Activated naive CD4-positive, alpha-beta T cell (primary cell): Measurements from ENCODE around the gene NUP214.
"Not testable (repeated sequence)": the region's sequence is repeated elsewhere in the genome, so short reads cannot be mapped to it uniquely, and the experiment has no call there.

Source experiments
- DNase-seq, 4 experiments: peaks; one replicate each; lab custom pipeline; 2025; lab: John Stamatoyannopoulos, UW

Gene NUP214

GRCh38 chr9:131234799-131235479, 109.6 kb downstream of the NUP214 start:
- no peak for DNase-seq

- no peak for DNase-seq
These were observed 110.1 kb downstream of the NUP214 start for GRCh38 chr9:131235480-131235851.

GRCh38 chr9:131236161-131236560, 110.8 kb downstream of the NUP214 start:
- no peak for DNase-seq

DNA sequence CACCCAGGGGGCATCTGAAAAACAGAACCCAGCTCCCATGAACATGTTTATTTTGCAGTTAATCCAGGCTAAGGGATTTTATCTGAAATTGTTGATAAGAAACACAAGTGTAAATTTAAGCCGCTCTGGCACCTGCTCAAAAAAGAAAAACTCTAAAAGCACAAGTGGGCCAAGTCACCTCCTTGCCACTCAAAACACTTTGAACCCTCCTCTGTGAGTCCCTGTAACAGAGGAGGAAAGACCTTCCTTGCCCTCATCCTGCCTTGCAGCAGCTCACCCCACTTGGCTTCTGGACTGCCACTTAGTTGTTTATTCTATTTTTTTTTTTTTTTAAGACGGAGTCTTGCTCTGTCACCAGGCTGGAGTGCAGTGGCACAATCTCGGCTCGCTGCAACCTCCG, 111.4 kb downstream of the NUP214 start:
- DNase-seq = no peak

DNA sequence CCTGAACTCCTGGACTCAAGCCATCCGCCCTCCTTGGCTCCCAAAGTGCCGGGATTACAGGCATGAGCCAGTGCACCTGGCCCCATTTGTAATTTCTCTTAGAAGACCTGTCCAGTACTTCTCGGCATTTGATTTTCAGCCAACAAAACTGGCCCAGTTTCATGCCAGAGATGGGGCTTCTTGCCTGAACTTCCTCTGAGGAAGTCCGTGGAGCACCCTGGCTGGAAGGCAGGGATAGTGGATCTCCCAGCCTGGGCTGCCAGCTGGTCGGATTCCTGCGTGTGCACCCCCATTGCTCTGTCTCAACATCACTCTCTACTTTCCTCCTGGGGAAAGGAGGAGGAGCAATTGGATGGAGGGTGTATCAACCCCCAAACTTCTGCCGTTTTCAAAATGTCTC, 111.9 kb downstream of the NUP214 start:
- no peak for DNase-seq

DNA sequence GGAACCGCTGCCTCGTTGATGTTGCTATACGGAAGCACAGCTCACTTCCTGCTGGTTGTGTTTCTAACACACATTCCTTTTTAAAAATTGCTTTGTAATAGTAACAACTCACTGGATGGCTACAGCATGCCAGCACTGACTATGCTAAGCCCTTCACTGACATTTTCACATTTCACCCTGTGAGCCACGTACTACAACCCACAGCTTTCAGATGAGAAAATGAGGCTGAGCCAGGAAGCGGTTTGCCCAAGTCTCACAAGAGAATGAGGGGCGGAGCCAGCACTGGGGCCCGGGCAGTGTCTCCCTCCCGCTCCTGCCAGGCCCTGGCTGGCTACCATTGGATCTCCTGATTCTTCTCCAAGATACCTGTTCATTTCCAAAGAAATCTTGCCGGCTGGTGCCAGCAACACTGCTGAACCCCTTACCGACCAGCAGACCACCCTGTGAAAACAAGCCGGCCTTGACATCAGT, 112.6 kb downstream of the NUP214 start:
- DNase-seq = peak; percentile 32 to 78 (median 56)

GRCh38 chr9:131238402-131239021, 113.1 kb downstream of the NUP214 start:
- no peak for DNase-seq

DNA sequence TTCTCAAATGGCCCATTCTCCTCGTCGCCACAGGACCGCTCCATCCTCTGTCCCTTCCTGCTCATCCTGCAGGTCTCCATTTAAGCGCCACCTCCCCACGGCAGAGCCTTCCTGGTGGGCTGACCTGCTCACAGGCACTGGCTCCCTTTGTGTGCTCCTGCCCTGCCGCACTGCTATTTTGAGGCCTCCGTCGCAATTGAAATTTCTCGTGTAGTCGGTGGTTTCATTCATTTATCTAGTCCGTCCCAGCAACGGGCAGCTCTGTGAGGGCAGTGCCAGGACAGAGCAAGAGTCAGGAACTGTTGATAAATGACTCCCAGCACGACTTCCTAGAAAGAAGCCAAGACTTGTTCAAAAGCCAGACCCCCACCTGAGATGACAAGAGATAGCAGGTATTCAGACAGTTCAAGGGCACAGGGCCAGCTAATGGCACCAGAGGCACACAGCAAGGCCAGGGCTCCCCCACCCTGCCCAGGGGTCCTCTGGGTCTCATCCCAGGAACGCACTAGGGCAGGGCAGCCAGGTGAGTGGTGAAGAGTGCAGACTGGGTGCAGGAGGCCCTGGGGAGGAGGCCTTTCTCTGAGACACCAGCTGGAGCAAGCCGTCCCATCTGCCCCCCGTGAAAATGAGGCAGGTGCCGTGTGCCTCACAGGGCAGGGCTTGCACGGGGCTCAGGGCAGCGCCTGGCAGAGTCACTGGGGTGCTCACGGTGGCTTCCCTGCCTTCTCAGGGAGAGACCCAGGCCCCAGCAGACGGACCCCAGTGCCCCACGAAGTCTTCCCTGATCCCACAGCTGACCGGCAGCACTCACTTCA, 114.0 kb downstream of the NUP214 start:
- DNase-seq = no peak

- no peak for DNase-seq
These were observed 114.9 kb downstream of the NUP214 start for GRCh38 chr9:131240047-131240921.

DNA sequence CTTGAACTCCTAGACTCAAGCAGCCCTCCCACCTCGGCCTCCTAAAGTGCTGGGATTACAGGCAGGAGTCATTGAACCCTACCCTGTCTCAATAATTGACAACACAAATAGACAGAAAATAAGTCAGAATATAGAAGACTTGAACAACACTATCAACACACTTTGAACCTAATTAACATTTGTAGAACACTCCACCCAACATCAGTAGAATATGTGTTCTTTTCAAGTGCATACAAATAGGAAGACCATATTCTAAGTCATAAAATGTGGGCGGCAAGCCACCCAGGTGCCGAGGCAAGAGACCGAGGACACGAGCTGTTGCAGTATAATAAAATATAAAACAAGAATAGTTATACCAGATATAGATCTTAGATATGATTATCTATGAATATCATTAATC, 118.9 kb downstream of the NUP214 start:
- DNase-seq = not testable (repeated sequence)

- DNase-seq = no peak
These were observed 121.2 kb downstream of the NUP214 start for GRCh38 chr9:131246618-131247017.

DNA sequence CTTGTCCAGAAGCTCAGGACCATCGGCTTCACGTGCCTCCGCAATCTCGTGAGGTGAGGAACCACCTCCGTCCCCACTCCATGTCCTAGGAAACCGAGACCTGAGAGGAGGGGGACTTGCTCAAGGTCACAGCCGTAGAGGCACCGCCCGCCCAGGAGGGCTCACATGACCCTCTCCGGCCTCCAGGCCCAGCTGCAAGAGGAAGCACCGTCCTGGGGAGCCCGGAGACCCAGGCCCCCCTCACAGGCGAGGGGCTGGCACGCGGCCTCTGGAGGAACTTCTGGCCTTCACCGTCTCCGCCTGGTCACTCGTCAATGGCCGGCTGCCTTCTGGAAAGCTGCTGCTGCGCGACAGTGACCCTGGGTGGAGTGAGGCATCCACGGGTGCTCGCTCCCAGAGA, 126.7 kb downstream of the NUP214 start:
- DNase-seq = no peak

DNA sequence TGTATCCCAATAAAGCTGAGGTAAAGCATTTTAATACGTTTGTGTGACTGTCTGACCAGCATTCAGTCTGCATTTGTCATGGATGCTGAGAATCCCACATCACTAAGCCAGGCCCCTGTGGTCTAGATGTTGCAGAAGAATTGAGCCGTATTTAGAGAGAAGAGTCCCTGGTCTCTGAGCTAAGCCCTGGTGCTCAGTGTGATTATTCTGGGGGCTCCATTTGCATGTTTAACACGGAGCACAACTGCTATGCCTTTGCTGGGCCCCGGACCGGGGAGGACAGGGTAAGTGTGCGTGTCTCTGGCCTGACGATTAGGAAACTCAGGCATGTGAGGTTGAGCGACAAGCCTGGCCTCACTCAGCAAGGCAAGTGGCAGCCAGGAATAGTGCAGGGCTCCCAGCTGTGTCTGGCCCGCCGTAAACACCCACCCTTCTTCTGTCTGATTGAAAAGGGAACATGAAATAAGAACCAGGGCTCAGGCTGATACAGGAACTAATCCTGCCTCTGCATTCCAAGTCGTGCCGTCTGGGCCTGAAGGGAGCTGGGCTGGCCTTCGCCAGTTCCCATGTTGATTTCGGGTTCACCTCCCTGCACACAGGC, 128.6 kb downstream of the NUP214 start:
- no peak for DNase-seq

GRCh38 chr9:131254626-131255025, 129.2 kb downstream of the NUP214 start:
- no peak for DNase-seq

GRCh38 chr9:131255676-131256197, 130.4 kb downstream of the NUP214 start:
- no peak for DNase-seq

DNA sequence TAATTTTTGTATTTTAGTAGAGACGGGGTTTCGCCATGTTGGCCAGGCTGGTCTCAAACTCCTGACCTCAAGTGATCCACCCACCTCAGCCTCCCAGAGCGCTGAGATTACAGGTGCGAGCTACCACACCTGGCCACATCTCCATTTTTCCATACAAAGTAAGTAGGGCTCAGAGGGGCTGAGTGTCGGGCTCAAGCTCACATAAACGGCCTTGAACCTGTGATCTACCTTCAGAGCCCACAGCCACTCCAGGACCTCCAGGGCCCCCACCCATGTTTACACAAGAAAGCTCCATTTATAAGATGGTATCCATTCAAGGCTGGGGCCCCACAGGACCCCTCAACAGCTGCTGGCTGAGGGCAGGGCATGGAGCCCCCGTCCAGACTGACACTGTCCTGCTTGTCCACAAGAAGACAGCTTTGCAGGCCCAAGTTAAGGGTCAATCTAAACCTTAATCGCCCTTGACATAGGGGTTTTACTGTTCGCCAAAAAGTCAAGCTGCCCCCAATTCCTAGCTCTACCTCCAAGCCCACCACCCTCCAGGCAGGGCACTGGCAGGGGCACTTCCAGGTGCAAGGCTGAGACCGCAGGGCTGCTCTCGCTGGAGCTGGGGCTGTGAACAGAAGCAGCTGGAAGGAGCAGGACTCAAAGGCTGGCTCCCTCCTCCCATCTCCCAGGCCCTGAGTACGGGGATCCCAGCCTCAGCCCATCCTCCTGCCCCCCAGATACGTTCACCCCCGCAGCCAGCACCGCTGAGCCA, 132.1 kb downstream of the NUP214 start:
- DNase-seq = no peak

DNA sequence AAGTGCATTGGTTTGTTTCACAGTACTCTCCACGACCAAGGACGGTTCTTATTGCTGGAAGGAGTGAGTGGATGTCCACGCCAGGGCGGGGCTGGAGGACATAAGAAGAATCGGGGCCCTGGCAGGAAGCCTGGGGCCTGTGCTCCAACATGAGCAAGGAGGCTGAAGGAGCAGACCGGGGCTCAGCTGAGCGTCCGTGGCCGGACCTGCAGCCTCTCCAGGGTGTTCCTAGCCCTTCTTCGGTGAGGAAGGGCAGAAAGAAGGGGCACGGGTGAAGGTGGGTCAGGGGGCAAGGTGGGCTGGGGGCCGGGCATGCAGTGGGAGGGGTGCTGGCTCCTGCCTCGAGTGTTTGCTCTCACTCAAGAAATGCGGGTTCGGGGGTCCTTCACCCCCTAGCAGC, 132.8 kb downstream of the NUP214 start:
- no peak for DNase-seq

DNA sequence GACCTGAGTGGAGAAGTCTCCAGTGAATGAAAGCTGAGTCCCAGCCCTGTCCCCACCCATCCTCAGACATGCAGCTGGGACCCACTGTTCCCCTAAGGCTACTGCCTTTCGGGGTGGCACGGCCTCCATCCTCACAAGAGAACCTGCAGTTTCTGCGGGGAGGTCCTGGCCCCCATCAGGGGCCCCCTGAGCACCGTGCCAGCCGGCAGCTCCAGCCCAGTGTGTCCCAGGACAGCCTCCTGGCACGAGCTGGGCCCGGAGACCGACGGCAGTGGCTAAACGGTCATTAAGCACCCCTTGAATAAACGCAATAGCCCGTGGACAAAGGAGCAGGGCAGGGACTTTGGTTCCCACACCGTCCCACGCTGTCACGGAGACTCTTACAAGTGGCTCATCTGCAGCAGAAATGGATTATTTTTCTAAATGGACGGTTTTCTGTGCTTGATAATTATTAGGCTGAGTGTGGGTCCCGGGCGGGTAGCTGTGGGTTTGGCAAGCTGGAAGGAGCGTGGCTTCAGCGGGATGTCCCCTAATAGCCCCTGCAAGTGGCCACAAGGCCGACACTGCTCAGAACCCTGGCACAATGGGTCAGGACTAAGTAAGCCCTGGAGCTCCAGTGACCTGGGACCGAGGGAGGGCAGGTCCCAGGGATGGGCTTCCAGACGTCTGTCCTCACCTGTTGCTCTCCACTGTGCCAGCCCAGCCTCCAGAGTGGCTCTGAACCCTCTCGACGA, 133.5 kb downstream of the NUP214 start:
- no peak for DNase-seq

- no peak for DNase-seq
These were observed 134.1 kb downstream of the NUP214 start for GRCh38 chr9:131259432-131259898.
